Erythroblast (primary cell): Measurements from ENCODE around the gene MCTS1.

ENCODE experiments used
- GATA1 ChIP-seq: IDR thresholded peaks from 2 replicates; pipeline ENCODE4 v1.6.1; 2011; ENCODE audit warnings: low read depth, mild to moderate bottlenecking, control low read depth, low read length, moderate library complexity
- POLR2A ChIP-seq: IDR thresholded peaks from 2 replicates; pipeline ENCODE4 v1.6.1; 2011; ENCODE audit warnings: mild to moderate bottlenecking, low read length

- no peak for TF ChIP-seq POLR2A
- TF ChIP-seq GATA1 = no peak
Measured at GRCh38 chrX:120564925-120565324, 39.0 kb upstream of the MCTS1 start.
